Activated T-cell treated with anti-CD3 and anti-CD28 coated beads, Interleukin-2, amount 50 U/mL, for 1 hour (primary cell): ENCODE data around the gene SMYD3.
"Not testable (repeated sequence)": the region's sequence is repeated elsewhere in the genome, so short reads cannot be mapped to it uniquely, and the experiment has no call there.

Experiments
- DNase-seq: peaks from one replicate; pipeline ENCODE4 v3.0.0-alpha.2; 2020

The SMYD3 gene

GRCh38 chr1:246415028-246415427 lies 92.1 kb downstream of the SMYD3 start:
- no peak for DNase-seq

GRCh38 chr1:246413430-246413829 lies 93.6 kb downstream of the SMYD3 start:
- no peak for DNase-seq

- DNase-seq: no peak
These were observed 103.0 kb downstream of the SMYD3 start for GRCh38 chr1:246404078-246404477.

GRCh38 chr1:246398126-246398813 lies 108.8 kb downstream of the SMYD3 start:
- no peak for DNase-seq

GRCh38 chr1:246397046-246397445 lies 110.0 kb downstream of the SMYD3 start:
- DNase-seq: no peak

- DNase-seq: no peak
These were observed 110.8 kb downstream of the SMYD3 start for GRCh38 chr1:246396322-246396721.

- no peak for DNase-seq
These were observed 113.0 kb downstream of the SMYD3 start for GRCh38 chr1:246394121-246394520.

- no peak for DNase-seq
These were observed 116.2 kb downstream of the SMYD3 start for GRCh38 chr1:246390855-246391254.

GRCh38 chr1:246384616-246385015 lies 122.5 kb downstream of the SMYD3 start:
- DNase-seq: no peak

GRCh38 chr1:246383791-246384190 lies 123.3 kb downstream of the SMYD3 start:
- DNase-seq: no peak

GRCh38 chr1:246383239-246383589 lies 123.9 kb downstream of the SMYD3 start:
- no peak for DNase-seq

- DNase-seq: no peak
These were observed 124.4 kb downstream of the SMYD3 start for GRCh38 chr1:246382589-246383238.

GRCh38 chr1:246381452-246381851 lies 125.6 kb downstream of the SMYD3 start:
- no peak for DNase-seq

- no peak for DNase-seq
These were observed 129.4 kb downstream of the SMYD3 start for GRCh38 chr1:246377625-246378153.

GRCh38 chr1:246373828-246374569 lies 133.1 kb downstream of the SMYD3 start:
- DNase-seq: no peak

- DNase-seq: no peak
These were observed 134.5 kb downstream of the SMYD3 start for GRCh38 chr1:246372559-246372958.

- no peak for DNase-seq
These were observed 140.0 kb downstream of the SMYD3 start for GRCh38 chr1:246367041-246367440.

GRCh38 chr1:246365708-246366107 lies 141.4 kb downstream of the SMYD3 start:
- no peak for DNase-seq

- no peak for DNase-seq
These were observed 142.6 kb downstream of the SMYD3 start for GRCh38 chr1:246364415-246364941.

GRCh38 chr1:246357014-246357598 lies 150.0 kb downstream of the SMYD3 start:
- not testable (repeated sequence) for DNase-seq

- DNase-seq: no peak
These were observed 151.5 kb downstream of the SMYD3 start for GRCh38 chr1:246355411-246356230.

- no peak for DNase-seq
These were observed 155.4 kb downstream of the SMYD3 start for GRCh38 chr1:246351721-246352120.
